Measurements from ENCODE around the gene NRXN3.

GRCh38 chr14:79597566-79597965 is 1427.4 kb downstream of the NRXN3 start:
- TF ChIP-seq USF2 (IDR thresholded peaks at IDR 0.05; ENCODE audit: borderline replicate concordance, low read depth, low read length) (no peak), CTCF (IDR thresholded peaks at IDR 0.05) (no peak), TCF12 (IDR thresholded peaks at IDR 0.05) (no peak), USF1 (IDR thresholded peaks at IDR 0.05; ENCODE audit: borderline replicate concordance, low read depth) (no peak), GATA2 (CRISPR knock-in tag; IDR thresholded peaks at IDR 0.05) (no peak), CHD2 (IDR thresholded peaks at IDR 0.05; ENCODE audit: low read length, partially characterized antibody) (no peak)

All from SK-N-SH (cell line).